H1 (cell line): ENCODE data around the gene NFIC. TPM values are rescaled to one million over a fixed set of nuclear protein-coding genes. Genes with fewer than 3 reads are reported as not detected.

Experiments
- BRCA1 ChIP-seq: IDR thresholded peaks from 2 replicates; pipeline ENCODE4 v1.6.1; 2012; ENCODE audit warnings: low read depth, low read length, improper control_type of control experiment
- CBX5 ChIP-seq: fragments of 300-800, 300-1000 bp; sonication (generic); IDR thresholded peaks from 2 replicates; pipeline ENCODE4 v1.7.1; 2016; ENCODE audit warnings: antibody characterized with exemption, low read length, low read depth
- KDM1A ChIP-seq: fragments of 200-600, 300-600 bp; sonication (generic); IDR thresholded peaks from 2 replicates; pipeline ENCODE4 v1.7.1; 2016; ENCODE audit warnings: mild to moderate bottlenecking, low read length, borderline replicate concordance
- MAX ChIP-seq: IDR thresholded peaks from 2 replicates; pipeline ENCODE4 v1.6.1; 2012; ENCODE audit warnings: inconsistent platforms
- polyA plus RNA-seq, 7 experiments: library from polyadenylated mRNA; depleted of rRNA in 3 of 7; stranded (reverse) in 5 of 7; unstranded in 2 of 7; fragments of >200 nt in 5 of 7; fragments of 200-250 nt in 2 of 7; gene quantifications; 1 replicate in 5 of 7; 2 replicates in 1 of 7; 4 replicates in 1 of 7; pipeline versions ENCODE4 v1.2.1 to v1.2.3, GENCODE V29; 2011 to 2013; ENCODE audit warnings: missing spikeins in 2 of 7, mixed read lengths in 2 of 7
- total RNA-seq: library from RNA; stranded (reverse); fragmentation: NEBNext Ultra II Directional; extraction: Animal tissue kit (Norgen Biotek cat#: 25700); gene quantifications from 2 replicates; pipeline ENCODE4 v1.2.1, GENCODE V29; 2021
- TF ChIP-seq, protein P1 (sequence below): IDR thresholded peaks from 2 replicates; pipeline ENCODE4 v1.6.1; 2012; ENCODE audit warnings: inconsistent platforms
- TF ChIP-seq, protein P2 (sequence below): IDR thresholded peaks from 2 replicates; pipeline ENCODE4 v1.6.1; 2011; ENCODE audit warnings: low read depth, mild to moderate bottlenecking, low read length; ENCODE audit not compliant: insufficient read depth

The NFIC gene
- total and polyA plus RNA-seq, 2 of the 8 experiments (the other 6 are each of a cell fraction or from before 2014, with no cell fraction given) = 0.56 to 3.2 TPM

GRCh38 chr19:3474614-3475013 lies 108.2 kb downstream of the NFIC start (continued):
- TF ChIP-seq CBX5 (no peak), BRCA1 (no peak), MAX (no peak), KDM1A (no peak)
- TF ChIP-seq, protein P1, sequence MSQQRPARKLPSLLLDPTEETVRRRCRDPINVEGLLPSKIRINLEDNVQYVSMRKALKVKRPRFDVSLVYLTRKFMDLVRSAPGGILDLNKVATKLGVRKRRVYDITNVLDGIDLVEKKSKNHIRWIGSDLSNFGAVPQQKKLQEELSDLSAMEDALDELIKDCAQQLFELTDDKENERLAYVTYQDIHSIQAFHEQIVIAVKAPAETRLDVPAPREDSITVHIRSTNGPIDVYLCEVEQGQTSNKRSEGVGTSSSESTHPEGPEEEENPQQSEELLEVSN = no peak
- TF ChIP-seq, protein P2, sequence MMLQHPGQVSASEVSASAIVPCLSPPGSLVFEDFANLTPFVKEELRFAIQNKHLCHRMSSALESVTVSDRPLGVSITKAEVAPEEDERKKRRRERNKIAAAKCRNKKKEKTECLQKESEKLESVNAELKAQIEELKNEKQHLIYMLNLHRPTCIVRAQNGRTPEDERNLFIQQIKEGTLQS = no peak
